Middle frontal gyrus (tissue), 1 donor: Measurements from ENCODE around the gene SMYD3.
A peak's percentile ranks its signal among the peaks of the same experiment; 100 is the strongest.
"Not testable (repeated sequence)": the region's sequence is repeated elsewhere in the genome, so short reads cannot be mapped to it uniquely, and the experiment has no call there.

ENCODE experiments used
- DNase-seq: peaks from one replicate; pipeline ENCODE4 v3.0.0-alpha.2; 2015; ENCODE audit warnings: low spot score; ENCODE audit errors: extremely low spot score

SMYD3 gene

DNA sequence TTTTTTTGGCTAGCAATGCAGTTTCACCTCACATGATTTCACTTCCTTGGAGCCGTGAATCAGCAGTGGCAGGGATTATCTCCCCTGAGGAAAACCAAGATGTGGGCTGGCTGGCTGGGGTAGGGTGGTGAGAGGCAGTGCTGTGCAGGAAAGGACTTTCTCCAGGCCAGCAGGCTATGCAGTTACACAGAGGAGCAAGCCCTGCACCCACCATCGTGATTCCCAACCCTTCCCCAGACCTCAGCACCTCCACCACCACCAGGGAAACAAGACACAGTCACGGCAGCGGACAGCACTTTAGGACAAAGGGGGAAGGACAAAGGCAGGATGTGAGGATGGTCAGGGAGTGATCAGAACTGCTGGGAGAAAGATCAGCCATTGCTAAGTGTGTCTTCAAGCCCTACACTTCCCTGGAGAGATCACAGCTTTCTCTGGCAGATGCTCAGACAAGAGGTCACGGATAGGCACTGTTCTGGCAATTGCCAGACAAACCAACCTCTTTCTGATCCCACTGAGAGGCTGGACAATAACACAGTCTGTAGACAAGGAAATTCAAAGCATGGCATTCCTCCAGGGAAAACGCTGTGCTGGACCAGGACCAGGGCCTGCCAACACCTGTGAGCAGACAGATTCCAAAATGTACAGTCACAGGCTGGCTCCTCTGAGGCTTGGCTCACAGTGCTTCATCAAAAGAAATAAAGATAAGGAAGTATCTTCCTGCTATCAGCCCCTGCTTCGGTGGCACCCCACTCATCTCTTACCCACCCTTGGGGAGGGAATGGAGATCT is 509.4 kb downstream of the SMYD3 start:
- DNase-seq: no peak

DNA sequence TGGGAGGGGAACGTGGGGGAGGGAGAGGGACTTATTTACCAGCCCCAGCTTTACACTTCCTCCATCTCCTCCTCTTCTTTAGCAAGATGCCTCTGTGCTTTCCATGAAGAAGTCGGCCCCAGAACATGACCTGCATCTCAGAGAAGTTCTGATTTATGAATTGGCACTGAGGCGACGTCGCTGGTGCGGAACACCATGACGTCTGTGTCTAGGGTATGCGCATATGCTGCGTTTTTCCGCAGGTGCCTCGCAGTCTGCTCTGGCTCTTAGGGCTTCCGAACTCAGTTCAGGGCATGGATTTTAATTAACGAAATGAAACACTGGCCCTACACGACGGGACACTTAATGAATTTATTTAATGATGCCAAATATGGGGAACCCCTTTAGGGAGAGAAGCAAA is 510.3 kb downstream of the SMYD3 start:
- no peak for DNase-seq

DNA sequence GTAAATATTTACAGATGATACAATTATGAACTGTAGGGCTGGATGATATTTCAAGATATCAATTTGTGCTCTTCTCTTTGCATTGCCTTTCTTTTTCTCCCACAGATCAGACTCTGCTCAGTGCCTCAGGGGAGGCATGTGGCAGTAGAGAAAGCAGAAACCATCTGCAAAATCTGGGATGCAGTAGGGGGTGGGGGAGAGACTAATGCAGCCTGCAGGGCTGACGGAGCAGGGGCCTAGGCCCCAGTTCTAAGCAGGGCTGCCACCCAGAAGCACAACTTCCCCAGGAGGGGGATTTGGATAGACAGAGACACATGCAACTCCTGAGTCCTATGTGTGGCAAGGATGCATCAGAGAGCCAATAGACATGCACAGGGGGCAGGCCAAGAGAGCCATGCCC is 511.6 kb downstream of the SMYD3 start:
- no peak for DNase-seq

DNA sequence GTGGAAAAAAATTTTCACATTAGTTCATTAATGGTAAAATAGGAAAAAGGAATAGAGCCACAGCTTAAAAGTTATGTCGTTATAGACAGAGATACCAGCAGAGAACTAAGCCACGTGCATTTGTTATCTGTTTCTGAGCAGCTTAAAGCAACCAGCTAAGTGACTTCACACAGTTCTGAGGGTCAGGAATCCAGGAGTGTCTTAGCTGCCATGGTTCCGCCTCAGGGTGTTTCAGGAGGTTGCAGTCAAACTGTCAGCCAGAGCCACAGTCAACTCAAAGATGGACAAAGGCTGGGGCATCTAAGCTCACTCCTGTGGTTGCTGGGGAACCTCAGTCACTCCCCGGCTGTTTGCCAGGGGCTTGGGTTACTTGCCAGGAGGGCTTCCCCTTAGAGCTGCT is 515.8 kb downstream of the SMYD3 start:
- DNase-seq: no peak

DNA sequence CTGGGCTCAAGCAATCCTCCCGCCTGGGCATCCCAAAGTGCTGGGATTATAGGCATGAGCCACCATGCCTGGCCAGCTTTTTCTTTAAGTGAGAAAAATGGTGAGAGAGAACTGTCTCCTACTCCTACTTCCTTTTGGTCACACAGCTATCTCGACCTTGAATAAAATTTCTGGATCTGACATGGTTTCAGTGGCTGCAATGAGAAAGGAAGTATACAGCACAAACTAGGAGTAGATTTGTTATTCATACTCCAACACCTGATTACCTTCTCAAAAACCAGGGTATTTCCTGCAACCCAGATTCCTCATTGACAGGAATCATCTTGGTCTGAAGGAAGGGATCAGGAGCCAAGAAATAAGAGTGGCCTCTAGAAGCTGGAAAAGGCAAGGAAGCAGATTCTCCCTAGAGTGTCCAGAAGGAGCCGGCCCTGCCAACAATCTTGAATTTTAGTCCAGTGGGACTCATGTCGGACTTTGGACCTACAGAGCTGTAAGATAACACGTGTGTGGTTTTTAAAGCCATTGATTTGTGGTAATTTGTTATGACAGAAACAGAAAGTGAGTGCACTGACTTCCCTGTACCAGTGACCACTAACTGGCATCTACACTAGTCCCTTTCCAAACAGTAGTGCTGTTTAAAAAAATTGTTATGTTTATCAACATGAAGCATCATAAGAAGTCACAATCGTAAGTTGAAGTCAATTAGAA is 516.6 kb downstream of the SMYD3 start:
- no peak for DNase-seq

DNA sequence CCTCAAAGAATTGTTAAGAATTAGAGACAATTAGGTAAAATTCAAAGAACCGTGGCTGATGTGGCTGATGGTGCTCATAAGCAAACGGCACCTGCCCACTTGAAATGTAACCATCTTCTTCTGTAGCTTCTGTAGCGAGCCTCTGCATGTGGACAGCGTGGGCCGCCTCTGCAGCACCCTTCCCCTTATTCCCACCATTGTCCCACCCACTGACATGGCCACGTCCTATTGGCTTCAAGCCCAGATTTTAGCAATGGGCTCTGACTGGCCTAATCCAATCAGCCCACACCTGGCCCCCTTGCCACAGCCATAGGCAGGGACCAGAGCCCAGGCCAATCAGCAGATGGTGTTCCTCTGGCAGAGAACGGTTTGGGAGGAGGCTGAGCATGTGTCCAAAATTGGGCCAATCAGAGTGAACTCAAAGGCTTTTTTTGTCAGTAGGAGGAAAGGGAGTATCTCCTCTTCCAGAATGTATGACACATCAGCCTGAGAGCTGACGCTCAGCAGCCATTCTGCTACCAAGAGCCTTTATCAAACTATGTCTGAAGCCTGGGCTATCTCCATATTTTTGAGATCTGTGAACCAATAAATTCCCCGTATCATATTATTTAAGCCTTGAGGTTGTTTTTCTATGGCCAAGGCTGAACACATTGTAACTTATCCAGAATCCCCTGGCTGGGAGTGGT is 518.5 kb downstream of the SMYD3 start:
- no peak for DNase-seq

DNA sequence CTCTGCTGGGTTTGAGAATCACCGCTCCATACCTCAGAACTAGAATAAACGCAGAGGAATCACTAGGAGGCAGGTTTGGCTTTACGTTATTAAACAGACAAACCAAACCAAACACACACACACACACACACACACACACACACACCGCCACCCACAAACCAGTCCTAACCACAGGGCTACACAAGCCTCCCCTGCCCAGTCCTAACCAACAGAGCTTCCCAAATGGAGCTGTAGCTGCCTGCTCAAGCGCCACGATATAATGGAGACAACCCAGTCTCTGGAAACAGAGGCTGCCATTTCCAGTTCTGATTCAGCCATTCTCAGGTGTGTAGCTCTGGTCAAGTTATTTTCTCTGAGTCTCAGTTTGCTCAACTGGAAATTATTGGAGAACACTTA is 519.1 kb downstream of the SMYD3 start:
- no peak for DNase-seq

DNA sequence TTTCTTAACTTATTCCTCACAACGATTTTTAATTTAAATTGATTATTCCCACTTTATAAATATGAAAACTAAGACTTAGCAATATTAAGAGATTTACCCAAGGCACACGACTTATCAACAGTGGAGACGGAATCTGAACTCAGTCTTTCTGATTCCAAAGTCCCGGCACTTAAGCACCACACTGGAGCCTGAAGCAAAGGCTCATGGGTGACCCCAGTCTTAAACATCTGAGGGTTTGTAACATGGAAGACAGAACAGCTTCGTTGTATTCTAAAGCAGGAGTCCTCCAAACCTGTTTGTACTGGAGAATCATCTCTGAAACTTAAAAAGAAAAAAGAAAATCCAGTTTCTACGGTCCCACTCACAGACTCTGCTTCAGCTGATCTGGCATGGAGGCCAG is 519.5 kb downstream of the SMYD3 start:
- no peak for DNase-seq

DNA sequence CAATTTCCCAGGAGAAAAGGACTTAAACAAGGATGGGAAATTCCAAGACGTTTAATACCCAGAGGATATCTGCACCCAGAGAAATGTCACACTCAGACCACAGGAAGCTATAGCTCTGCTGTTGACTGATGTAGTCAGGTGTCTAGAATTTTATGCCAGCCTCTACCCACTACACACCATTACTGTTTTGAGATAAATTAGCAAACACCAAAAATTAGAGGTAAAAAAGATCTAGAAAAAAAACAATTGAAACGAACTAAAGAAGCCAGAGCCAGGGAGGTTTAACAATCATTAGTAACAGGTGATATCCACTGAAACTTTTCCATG is 519.9 kb downstream of the SMYD3 start:
- no peak for DNase-seq

DNA sequence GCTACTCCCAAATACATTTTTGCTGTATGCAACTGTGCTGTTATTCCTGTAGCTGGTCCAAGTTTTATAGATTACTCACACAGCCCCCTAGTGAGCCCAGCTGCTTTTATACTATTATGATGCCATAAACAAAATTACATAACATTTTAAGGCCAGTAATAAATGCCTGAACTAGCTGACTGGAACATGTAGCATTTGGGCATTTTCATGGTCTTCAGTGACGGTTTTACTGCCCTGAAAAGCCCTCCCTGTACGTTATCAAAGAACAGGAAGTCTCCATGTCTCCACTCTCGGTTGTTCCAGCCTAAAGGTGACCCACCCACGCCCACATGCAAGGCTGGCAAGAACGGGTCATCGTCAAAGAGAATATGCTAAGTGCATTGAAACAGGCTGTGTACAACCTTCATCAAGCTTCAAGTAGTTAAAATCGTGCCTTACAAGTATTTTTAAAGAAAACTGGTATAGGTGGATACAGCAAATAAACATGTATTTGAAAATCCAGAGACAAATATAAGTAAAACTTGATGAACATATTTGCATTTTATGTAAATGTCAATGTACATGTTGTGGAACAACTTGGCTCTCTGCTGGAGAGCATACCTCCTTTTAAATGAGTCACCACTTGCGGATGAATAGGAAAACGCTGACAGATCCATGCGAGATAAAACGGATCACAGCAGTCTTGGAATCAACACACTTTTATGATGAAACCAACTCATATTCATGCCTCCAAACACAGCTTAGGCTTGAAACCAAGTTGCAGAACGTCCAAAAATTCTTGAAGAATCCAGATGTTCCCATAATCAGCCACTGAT is 520.5 kb downstream of the SMYD3 start:
- DNase-seq: peak; percentile 4

DNA sequence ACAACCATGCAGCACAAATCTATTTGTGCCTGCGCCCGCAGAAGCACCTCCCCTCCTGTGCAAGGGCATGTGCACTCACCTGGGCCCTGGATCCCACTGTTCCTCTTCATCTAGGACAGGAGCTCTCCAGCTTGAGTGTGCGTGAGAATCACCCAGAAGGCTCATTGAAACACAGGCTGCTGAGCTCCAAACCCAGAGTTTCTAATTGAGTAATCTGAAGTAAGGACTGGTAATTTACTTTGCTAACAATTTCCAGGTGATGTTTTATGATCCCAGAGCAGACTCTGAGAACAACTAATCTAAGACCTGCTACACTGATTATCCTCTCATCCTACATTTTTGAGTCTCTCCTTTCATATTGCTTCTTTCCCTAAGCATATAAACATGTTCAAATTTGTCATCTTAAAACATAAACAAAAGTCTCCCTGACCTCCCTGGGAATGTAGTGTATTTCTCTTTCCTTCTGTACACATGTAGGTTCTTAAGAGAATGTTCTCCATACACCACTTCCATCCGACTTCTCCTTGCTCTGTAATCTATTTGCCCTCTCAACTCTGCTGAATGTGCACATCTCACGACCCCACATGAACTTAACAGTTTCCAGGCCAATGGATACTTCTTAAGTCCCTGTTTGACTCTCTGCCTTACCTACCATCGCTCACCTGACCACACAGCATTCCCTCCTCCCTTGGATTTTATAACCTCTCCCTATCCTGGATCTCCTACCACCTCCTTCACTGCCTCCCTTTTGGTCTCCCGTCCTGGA is 522.5 kb downstream of the SMYD3 start:
- DNase-seq: no peak

DNA sequence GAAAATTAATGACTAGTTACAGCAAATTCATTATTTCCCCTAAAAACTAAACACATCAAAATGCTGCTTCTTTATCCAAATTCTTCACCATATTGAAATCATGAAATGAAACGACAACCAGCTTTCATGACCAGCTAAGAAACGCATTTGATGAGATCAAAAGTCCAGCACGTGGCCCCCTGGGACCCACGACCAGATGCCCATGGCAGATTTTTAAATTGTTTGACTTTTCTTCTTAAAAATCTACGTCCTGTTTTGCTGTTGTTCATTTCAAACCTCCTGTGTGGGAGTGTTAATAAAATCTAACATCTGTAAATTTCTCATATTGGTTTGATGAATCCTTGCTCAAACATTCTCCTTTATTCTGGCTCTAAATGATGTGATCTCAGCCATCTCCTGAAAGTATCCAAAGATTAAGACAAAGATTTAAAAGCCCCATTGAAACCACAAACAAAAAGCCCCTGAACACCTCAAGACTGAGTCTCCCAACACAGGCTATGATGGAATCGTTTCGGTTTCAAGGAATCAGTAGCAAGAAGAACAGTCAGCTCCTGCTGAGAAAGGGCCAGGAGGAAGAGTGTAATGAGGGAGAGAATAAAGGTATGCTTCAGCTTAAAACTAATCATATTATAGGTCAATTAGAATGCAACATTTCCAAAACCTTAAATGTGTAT is 523.6 kb downstream of the SMYD3 start:
- no peak for DNase-seq

DNA sequence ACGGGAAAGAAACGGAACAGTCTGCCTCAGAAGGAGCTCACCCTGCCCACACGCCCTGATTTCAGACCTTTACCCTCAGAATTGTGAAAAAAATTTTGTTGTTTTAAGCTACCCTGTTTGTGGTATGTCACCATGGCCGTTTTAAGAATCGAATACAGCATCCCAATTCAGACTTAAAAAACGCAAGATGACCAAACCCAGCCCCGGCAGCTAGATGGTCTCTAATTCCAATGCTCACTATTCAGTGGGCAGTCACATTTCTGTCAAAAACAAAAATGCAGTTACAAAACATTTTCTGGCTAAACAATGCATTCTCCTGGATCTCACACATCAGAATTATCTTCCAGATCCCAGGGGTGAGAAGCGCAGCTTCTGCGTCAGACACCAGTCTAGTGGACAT is 527.5 kb downstream of the SMYD3 start:
- no peak for DNase-seq

DNA sequence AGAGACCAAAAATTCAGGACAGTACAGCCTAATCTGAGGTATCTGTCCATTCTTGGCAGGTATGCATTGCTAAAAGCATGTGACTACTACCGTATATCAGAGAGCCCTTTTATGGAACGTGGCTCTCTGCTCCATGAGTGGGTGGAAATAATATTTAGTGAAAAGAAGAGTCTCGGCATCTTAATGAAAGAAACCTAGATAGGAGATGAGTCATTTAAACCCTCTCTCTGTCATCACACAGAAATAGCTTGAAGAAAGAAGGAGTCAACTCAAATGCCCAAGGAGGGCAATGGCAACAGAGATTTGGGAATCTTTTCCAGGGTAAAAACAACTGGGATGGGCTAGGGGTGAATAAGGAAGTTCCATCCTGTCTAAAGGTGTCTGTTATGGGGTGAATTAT is 528.2 kb downstream of the SMYD3 start:
- no peak for DNase-seq

DNA sequence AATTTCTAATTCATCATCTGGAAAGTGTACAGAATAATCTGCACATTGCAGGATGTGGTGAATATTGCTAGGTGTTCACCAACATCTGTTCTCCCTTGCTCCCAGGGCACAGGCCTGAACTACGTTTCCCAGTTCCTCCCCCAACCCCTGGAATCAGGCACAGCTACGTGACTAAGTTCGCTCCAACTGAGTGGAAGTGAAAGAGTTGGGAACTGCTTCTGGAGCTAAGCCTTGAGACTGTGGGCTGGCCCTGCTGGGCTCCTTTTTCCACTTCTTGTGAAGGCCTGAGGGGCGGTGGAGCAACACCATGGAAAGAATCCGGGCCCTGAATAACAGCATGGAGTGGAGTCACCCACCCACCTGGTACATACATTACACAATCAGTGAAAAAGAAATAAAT is 534.6 kb downstream of the SMYD3 start:
- no peak for DNase-seq

DNA sequence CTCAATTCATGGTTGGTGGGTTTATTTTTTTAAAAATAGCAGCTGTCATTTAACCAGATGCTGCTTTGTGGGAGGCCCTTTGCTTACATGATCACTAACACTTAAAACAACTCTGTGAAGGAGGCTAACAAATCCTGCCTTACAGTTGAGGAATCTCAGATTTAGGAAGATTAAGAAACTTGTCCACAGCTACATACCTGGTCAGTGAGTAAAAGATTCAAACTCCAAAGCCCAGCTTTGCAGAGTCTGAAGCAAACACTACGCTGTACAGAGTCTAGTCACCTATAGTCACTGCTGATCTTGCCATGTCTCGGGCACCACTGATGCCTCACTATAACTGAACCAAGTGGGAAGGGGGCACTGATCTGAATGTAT is 535.4 kb downstream of the SMYD3 start:
- no peak for DNase-seq

DNA sequence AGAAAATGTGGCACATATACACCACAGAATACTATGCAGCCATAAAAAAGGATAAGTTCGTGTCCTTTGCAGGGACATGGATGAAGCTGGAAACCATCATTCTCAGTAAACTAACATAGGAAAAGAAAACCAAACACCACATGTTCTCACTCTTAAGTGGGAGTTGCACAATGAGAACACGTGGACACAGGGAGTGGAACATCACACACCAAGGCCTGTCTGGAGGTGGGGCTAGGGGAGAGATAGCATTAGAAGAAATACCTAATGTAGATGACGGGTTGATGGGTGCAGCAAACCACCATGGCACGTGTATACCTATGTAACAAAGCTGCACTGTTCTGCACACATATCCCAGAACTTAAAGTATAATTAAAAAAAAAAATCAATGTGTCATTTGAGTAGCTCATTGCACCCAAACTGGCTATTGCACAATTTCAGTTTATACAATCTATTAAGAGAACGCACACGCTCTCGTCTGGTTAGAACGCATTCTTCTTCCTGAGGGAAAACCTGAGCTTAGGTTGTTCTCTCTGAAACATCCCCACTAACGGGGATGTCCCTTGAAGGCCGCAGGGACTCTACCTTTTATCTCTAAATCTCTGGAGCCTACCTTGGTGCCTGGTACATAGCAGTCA is 535.9 kb downstream of the SMYD3 start:
- DNase-seq: not testable (repeated sequence)

DNA sequence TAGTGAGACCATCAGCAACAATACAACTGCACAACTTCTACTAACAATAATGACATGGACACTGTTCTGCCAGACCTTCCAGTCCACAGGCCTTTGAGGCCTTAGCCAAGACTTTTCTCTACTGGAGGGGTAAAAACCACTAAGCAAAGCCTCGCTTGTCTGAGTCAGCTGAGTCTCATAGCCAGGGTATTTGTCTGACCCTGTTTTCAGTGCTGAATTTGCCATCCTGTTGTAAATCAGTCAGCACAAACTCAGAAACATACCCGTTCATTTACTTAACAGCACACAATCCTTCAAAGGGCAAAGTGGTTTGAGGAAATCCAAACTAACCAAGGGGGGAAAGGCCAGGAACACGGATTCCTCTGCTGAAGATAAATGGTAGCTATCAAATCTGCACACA is 537.8 kb downstream of the SMYD3 start:
- DNase-seq: no peak

DNA sequence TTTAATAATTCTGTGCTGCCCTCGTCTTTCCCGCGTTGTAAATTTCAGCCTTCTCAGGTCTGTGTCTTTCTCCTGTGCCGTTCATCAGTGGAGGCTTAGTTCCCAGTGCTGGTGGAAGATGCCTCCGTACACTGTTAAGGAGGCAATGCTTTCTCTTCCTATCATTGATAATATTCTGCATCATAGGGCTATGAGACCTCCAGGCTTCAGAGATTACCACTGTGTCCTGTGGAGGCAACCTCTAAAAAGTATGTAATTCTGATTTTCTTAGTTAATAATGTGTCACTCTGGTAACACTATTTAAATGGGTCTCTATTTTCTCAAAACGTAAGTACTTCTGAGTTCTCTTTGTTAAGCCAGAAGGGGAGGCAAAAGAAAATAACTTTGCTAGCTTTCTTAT is 538.3 kb downstream of the SMYD3 start:
- DNase-seq: no peak

DNA sequence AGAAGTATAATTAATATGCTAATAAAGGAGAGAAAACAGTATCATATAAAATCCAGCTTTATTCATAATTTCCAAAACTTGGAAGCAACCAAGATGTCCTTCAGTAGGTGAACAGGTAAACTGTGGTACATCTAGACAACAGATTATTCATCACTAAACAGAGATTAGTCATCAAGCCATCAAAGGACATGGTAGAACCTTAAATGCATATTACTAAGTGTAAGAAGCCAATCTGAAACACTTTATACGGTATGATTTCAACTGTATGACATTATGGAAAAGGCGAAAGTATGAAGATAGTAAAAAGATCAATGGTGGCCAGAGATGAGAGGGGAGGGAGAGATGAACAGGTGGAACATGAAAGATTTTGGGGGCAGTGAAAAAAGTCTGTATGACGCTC is 541.7 kb downstream of the SMYD3 start:
- DNase-seq: no peak
